ENCODE results near the gene TAPT1. TPM values are rescaled to one million over a fixed set of nuclear protein-coding genes. Genes with fewer than 3 reads are reported as not detected.

Gene TAPT1
- total and polyA plus RNA-seq, 10 donors: 10.7 to 53.7 (median 42.4) TPM

GRCh38 chr4:16227462-16227868, 1.2 kb upstream of the TAPT1 start:
- intact Hi-C loops (cut with DNase I; ENCODE audit: low total_unique reads): no loop called here
- Histone ChIP-seq H3K9me3 (no peaks in the 10 kb centered on the region), H3K4me3 (peak overlapping the region; percentile 64 to 95 (median 78)), H3K27me3 (replicated peaks in 1 of 7) (no peaks in the 10 kb centered on the region), H3K27ac (peak overlapping the region; percentile 79 to 99 (median 96)), H3K36me3 (no peaks in the 10 kb centered on the region), H3K4me1 (peaks cover 32 to 85% (median 71%) of the 10 kb centered on the region in 6 donors)
- DNase-seq: peak; percentile 82
- peak in 2 of 3 donors; percentile 14 to 27 for TF ChIP-seq POLR2AphosphoS5 (IDR thresholded peaks at IDR 0.05)
- TF ChIP-seq POLR2A (IDR thresholded peaks at IDR 0.05): no peak
- WGBS, 5 donors: 2 to 8% (median 4%) methylated on average over 12 to 20 of the region's 20 CpGs

GRCh38 chr4:16226816-16227461, 668 bp upstream of the TAPT1 start:
- TF ChIP-seq POLR2AphosphoS5 (IDR thresholded peaks at IDR 0.05): peak in 1 of 3 donors; percentile 53
- TF ChIP-seq POLR2A (IDR thresholded peaks at IDR 0.05): no peak
- TF ChIP-seq, protein P1, sequence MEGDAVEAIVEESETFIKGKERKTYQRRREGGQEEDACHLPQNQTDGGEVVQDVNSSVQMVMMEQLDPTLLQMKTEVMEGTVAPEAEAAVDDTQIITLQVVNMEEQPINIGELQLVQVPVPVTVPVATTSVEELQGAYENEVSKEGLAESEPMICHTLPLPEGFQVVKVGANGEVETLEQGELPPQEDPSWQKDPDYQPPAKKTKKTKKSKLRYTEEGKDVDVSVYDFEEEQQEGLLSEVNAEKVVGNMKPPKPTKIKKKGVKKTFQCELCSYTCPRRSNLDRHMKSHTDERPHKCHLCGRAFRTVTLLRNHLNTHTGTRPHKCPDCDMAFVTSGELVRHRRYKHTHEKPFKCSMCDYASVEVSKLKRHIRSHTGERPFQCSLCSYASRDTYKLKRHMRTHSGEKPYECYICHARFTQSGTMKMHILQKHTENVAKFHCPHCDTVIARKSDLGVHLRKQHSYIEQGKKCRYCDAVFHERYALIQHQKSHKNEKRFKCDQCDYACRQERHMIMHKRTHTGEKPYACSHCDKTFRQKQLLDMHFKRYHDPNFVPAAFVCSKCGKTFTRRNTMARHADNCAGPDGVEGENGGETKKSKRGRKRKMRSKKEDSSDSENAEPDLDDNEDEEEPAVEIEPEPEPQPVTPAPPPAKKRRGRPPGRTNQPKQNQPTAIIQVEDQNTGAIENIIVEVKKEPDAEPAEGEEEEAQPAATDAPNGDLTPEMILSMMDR (IDR thresholded peaks at IDR 0.05 in 8 of 11, conservative IDR thresholded peaks at IDR 0.05 in 3 of 11): no peak
- H3K36me3 ChIP-seq: no peaks in the 10 kb centered on the region
- WGBS, 5 donors: 0 to 1% (median 0%) methylated on average over 28 to 57 of the region's 57 CpGs
- peak; percentile 91 for DNase-seq
- H3K27ac ChIP-seq: peak overlapping the region; percentile 79 to 99 (median 96)
- H3K27me3 ChIP-seq (replicated peaks in 1 of 7): no peaks in the 10 kb centered on the region
- intact Hi-C loops (cut with DNase I; ENCODE audit: low total_unique reads): no loop called here
- H3K4me1 ChIP-seq: peaks cover 31 to 85% (median 71%) of the 10 kb centered on the region in 6 donors
- peak overlapping the region; percentile 64 to 95 (median 78) for H3K4me3 ChIP-seq
- H3K9me3 ChIP-seq: no peaks in the 10 kb centered on the region

DNA sequence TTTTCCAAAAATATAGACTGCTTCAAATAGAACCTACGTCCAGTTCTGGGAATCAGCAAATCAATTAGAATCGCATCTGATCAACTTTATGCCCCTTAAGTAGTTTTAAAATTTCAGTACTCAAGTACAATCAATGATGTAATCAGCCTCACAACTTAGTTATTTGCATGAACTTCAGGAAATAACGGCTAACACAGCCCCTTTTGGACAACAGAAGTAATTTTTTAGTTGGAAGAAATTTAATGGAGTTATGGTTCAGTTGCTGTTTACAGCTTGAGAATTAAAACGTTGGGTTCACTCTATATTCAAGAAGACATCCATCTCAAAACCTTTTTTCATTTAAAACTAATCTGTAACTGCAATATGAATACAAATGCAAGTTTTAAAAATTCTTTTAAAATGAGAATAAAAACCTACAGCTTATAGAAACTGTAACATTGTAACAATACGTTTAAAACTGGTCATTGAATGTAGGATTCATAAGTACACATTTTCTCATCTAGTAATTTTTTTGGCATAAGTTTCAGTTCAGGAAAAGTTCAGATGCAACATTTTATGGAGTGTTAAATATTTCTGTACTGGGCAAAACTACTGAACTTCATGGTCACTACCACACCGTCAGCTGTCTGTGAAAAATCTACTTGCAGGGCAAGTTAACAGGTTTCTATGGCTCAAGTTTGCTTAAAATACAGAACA, 956 bp downstream of the TAPT1 start:
- TF ChIP-seq POLR2AphosphoS5 (IDR thresholded peaks at IDR 0.05) (no peak), POLR2A (IDR thresholded peaks at IDR 0.05) (no peak)
- TF ChIP-seq, protein P1 (IDR thresholded peaks at IDR 0.05 in 8 of 11, conservative IDR thresholded peaks at IDR 0.05 in 3 of 11): peak in 1 of 11 experiments; percentile 15
- Histone ChIP-seq H3K27me3 (replicated peaks in 1 of 7) (no peaks in the 10 kb centered on the region), H3K4me3 (peak overlapping the region; percentile 51 to 95 (median 78)), H3K27ac (peak overlapping the region; percentile 79 to 99 (median 96)), H3K36me3 (peaks cover 0 to 6% (median 0%) of the 10 kb centered on the region in 6 donors), H3K9me3 (no peaks in the 10 kb centered on the region), H3K4me1 (peaks cover 29 to 85% (median 63%) of the 10 kb centered on the region in 6 donors)
- intact Hi-C loops (cut with DNase I; ENCODE audit: low total_unique reads): no loop called here
- no peak for DNase-seq
- WGBS, 5 donors: 2 to 6% (median 4%) methylated on average over 6 of the region's 6 CpGs

DNA sequence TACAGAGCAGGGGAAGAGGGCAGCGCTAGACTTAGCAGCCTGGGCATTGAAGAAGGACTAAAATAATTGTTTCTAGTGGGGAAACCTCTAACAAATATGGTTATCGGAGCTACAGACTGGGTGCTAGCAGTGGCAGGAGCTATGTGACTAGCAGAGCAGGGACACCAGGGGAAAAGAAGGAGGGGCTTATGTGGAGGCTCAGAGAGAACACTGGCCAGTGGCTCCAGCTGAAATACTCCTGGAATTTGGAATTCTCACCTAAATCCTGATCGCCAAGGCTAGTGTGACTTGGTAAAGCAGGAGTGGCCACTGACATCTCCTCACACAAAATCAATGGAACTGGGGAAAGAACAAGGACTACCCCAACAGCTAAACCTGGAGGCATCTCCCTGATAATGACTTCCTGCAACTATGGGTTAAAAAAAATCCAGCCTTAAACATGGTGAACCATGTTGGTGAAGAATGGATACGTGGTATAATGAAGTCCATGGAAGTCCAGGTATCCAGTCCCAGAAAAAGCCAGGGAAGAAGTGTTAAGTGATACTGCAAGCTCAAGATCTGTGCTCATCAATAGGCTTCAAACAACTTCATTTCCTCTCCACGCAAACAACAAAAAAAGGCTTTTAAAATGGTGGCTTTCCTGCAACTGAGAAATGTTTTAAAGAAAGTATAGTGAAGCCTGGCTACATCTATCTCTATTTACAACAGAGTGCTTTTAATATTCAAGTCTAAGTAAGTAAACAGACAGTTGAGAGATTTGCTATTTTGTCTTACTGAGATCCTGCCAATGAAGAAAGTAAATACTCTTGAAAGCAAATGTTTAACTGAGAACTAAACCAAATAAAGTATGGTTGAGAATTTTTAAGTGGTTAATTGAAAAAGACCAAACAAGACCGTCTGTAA, 1.8 kb downstream of the TAPT1 start:
- 40 to 57% (median 55%) methylated on average over 6 of the region's 6 CpGs for WGBS, 5 donors
- H3K4me3 ChIP-seq: peak overlapping the region in 7 of 8 donors; percentile 56 to 95 (median 78)
- peaks cover 29 to 85% (median 59%) of the 10 kb centered on the region in 6 donors for H3K4me1 ChIP-seq
- no peaks in the 10 kb centered on the region for H3K9me3 ChIP-seq
- H3K27ac ChIP-seq: peak overlapping the region in 7 of 8 donors; percentile 33 to 99 (median 96)
- TF ChIP-seq, protein P1 (IDR thresholded peaks at IDR 0.05 in 8 of 11, conservative IDR thresholded peaks at IDR 0.05 in 3 of 11): no peak
- TF ChIP-seq POLR2AphosphoS5 (IDR thresholded peaks at IDR 0.05): no peak
- no peak for TF ChIP-seq POLR2A (IDR thresholded peaks at IDR 0.05)
- intact Hi-C loops (cut with DNase I; ENCODE audit: low total_unique reads): no loop called here
- H3K27me3 ChIP-seq (replicated peaks in 1 of 7): no peaks in the 10 kb centered on the region
- no peak for DNase-seq
- peaks cover 0 to 14% (median 0%) of the 10 kb centered on the region in 6 donors for H3K36me3 ChIP-seq
